NCI-H748 treated with DMSO at 0.1 percent for 48 hours (cell line): Measurements from ENCODE around the gene CST4.
"Not testable (repeated sequence)": the region's sequence is repeated elsewhere in the genome, so short reads cannot be mapped to it uniquely, and the experiment has no call there.

ENCODE experiments used
- DNase-seq: peaks from one replicate; lab custom pipeline; 2025; lab: John Stamatoyannopoulos, UW

Gene CST4

GRCh38 chr20:23640671-23641667, 47.9 kb downstream of the CST4 start:
- no peak for DNase-seq

GRCh38 chr20:23640018-23640601, 48.7 kb downstream of the CST4 start:
- no peak for DNase-seq

GRCh38 chr20:23639490-23639958, 49.3 kb downstream of the CST4 start:
- DNase-seq: no peak

- no peak for DNase-seq
Observed at GRCh38 chr20:23638309-23638708, 50.5 kb downstream of the CST4 start.

GRCh38 chr20:23637282-23638221, 51.3 kb downstream of the CST4 start, which contains the start of gene CST3:
CST3 (minus strand) TSS chr20:23637955; CDS start chr20:23637862, 93 bp downstream.
- peak; percentile 85 for DNase-seq

- no peak for DNase-seq
Observed at GRCh38 chr20:23636908-23637281, 51.9 kb downstream of the CST4 start.

- DNase-seq: no peak
Observed at GRCh38 chr20:23636182-23636907, 52.5 kb downstream of the CST4 start.

- not testable (repeated sequence) for DNase-seq
Observed at GRCh38 chr20:23635768-23636090, 53.1 kb downstream of the CST4 start.
